ENCODE data around the gene SERPINA3. TPM values are rescaled to one million over a fixed set of nuclear protein-coding genes. Genes with fewer than 3 reads are reported as not detected.

SERPINA3 gene
- total and polyA plus RNA-seq, 4 donors, result 4.9 to 446 (median 254) TPM

- Histone ChIP-seq H3K4me1 (ENCODE audit: control insufficient read depth in 5 of 5, insufficient read depth in 5 of 5, low read length in 5 of 5) (peaks cover 0 to 7% (median 0%) of the 10 kb centered on the region in 5 donors), H3K27ac (ENCODE audit: low read depth in 1 of 2, low read length in 1 of 2) (no peak overlapping the region), H3K36me3 (ENCODE audit: control insufficient read depth in 4 of 4, insufficient read depth in 4 of 4, low read length in 4 of 4) (no peaks in the 10 kb centered on the region), H3K9ac (ENCODE audit: insufficient read depth in 1 of 2, low read length in 2 of 2) (no peak overlapping the region), H3K27me3 (ENCODE audit: control insufficient read depth in 3 of 3, insufficient read depth in 3 of 3, low read length in 2 of 3) (no peaks in the 10 kb centered on the region), H3K9me3 (ENCODE audit: control insufficient read depth in 4 of 4, insufficient read depth in 3 of 4, low read length in 3 of 4) (peaks cover 0 to 21% (median 3%) of the 10 kb centered on the region in 4 donors), H3K4me3 (no peak overlapping the region)
- WGBS, 2 donors, result 54 to 55% methylated on average over 5 of the region's 5 CpGs
- TF ChIP-seq CTCF (IDR thresholded peaks at IDR 0.05; ENCODE audit: control extremely low read depth, extremely low read depth), result no peak
- ATAC-seq (ENCODE audit: insufficient read depth, low FRiP score) (no peak), DNase-seq (no peak)
These were observed 34.3 kb downstream of the SERPINA3 start for GRCh38 chr14:94646481-94646880.

GRCh38 chr14:94648801-94649200, 36.6 kb downstream of the SERPINA3 start:
- peaks cover 0 to 21% (median 3%) of the 10 kb centered on the region in 4 donors for H3K9me3 ChIP-seq (ENCODE audit: control insufficient read depth in 4 of 4, insufficient read depth in 3 of 4, low read length in 3 of 4)
- DNase-seq, result no peak

GRCh38 chr14:94649543-94650443, 37.6 kb downstream of the SERPINA3 start:
- DNase-seq, result no peak
- no peak for ATAC-seq (ENCODE audit: insufficient read depth, low FRiP score)

More at GRCh38 chr14:94648801-94649200, 36.6 kb downstream of the SERPINA3 start:
- H3K36me3 ChIP-seq (ENCODE audit: control insufficient read depth in 4 of 4, insufficient read depth in 4 of 4, low read length in 4 of 4), result no peaks in the 10 kb centered on the region
- 75 to 80% methylated on average over 4 of the region's 4 CpGs for whole genome bisulfite sequencing, 2 donors
- H3K27me3 ChIP-seq (ENCODE audit: control insufficient read depth in 3 of 3, insufficient read depth in 3 of 3, low read length in 2 of 3), result no peaks in the 10 kb centered on the region
- no peak for TF ChIP-seq CTCF (IDR thresholded peaks at IDR 0.05; ENCODE audit: control extremely low read depth, extremely low read depth)
- ATAC-seq (ENCODE audit: insufficient read depth, low FRiP score), result no peak
- H3K27ac ChIP-seq (ENCODE audit: low read depth in 1 of 2, low read length in 1 of 2), result no peak overlapping the region
- H3K4me1 ChIP-seq (ENCODE audit: control insufficient read depth in 5 of 5, insufficient read depth in 5 of 5, low read length in 5 of 5), result peaks cover 0 to 7% (median 0%) of the 10 kb centered on the region in 5 donors
- H3K4me3 ChIP-seq, result no peak overlapping the region
- no peak overlapping the region for H3K9ac ChIP-seq (ENCODE audit: insufficient read depth in 1 of 2, low read length in 2 of 2)

More at GRCh38 chr14:94649543-94650443, 37.6 kb downstream of the SERPINA3 start:
- H3K27ac ChIP-seq (ENCODE audit: low read depth in 1 of 2, low read length in 1 of 2), result no peak overlapping the region
- H3K9ac ChIP-seq (ENCODE audit: insufficient read depth in 1 of 2, low read length in 2 of 2), result no peak overlapping the region
- no peak overlapping the region for H3K4me3 ChIP-seq
- 81 to 83% methylated on average over 13 of the region's 13 CpGs for WGBS, 2 donors
- H3K36me3 ChIP-seq (ENCODE audit: control insufficient read depth in 4 of 4, insufficient read depth in 4 of 4, low read length in 4 of 4), result no peaks in the 10 kb centered on the region
- peaks cover 0 to 7% (median 0%) of the 10 kb centered on the region in 5 donors for H3K4me1 ChIP-seq (ENCODE audit: control insufficient read depth in 5 of 5, insufficient read depth in 5 of 5, low read length in 5 of 5)
- peaks cover 0 to 21% (median 3%) of the 10 kb centered on the region in 4 donors for H3K9me3 ChIP-seq (ENCODE audit: control insufficient read depth in 4 of 4, insufficient read depth in 3 of 4, low read length in 3 of 4)
- no peaks in the 10 kb centered on the region for H3K27me3 ChIP-seq (ENCODE audit: control insufficient read depth in 3 of 3, insufficient read depth in 3 of 3, low read length in 2 of 3)
- TF ChIP-seq CTCF (IDR thresholded peaks at IDR 0.05; ENCODE audit: control extremely low read depth, extremely low read depth), result no peak
